ENCODE results near the gene TSHZ2. TPM values are rescaled to one million over a fixed set of nuclear protein-coding genes. Genes with fewer than 3 reads are reported as not detected.

Gene TSHZ2
- total and polyA plus RNA-seq, 3 donors from 2014 or later: 13.0 to 41.9 (median 40.4) TPM

DNA sequence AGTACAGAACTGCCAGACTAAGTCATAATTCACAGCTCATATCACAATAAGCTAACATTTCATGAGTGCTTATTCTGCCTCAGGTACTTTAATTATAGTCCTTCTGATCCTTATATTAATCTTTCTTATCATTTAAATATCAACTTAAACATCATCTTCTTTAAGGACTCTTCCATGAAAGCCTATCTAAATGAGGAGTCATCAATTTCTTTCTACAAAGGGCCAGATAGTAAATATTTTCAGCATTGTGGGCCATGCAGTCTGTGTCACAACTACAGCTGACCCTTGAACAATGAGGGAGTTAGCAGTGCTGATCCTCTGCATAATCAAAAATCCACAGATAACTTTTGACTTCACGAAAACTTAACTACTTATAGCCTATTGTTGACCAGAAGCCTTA is 306.4 kb downstream of the TSHZ2 start:
- Histone ChIP-seq H3K36me3 (ENCODE audit: low read depth, missing control alignments) (no peaks in the 10 kb centered on the region), H3K27ac (no peak overlapping the region), H3K27me3 (no peaks in the 10 kb centered on the region), H3K4me3 (no peak overlapping the region), H3K4me1 (no peaks in the 10 kb centered on the region), H3K9me3 (no peaks in the 10 kb centered on the region)
- no peak for DNase-seq
- TF ChIP-seq CTCF (IDR thresholded peaks at IDR 0.05) (no peak), POLR2A (IDR thresholded peaks at IDR 0.05) (no peak)
- intact Hi-C loops (cut with DNase I; ENCODE audit: low total_unique reads): no loop called here
- WGBS, 2 donors: 85 to 94% methylated on average over 1 of the region's 1 CpG

- intact Hi-C loops (cut with DNase I; ENCODE audit: low total_unique reads): no loop called here
- TF ChIP-seq CTCF (IDR thresholded peaks at IDR 0.05) (no peak), POLR2A (IDR thresholded peaks at IDR 0.05) (no peak)
- no peak overlapping the region for H3K4me3 ChIP-seq
- H3K27ac ChIP-seq: no peak overlapping the region
- no peaks in the 10 kb centered on the region for H3K27me3 ChIP-seq
- 81 to 88% methylated on average over 1 of the region's 1 CpG for WGBS, 2 donors
- DNase-seq: no peak
- H3K9me3 ChIP-seq: no peaks in the 10 kb centered on the region
- no peaks in the 10 kb centered on the region for H3K4me1 ChIP-seq
- no peaks in the 10 kb centered on the region for H3K36me3 ChIP-seq (ENCODE audit: low read depth, missing control alignments)
Measured at GRCh38 chr20:53279735-53280134, 307.6 kb downstream of the TSHZ2 start.

GRCh38 chr20:53281557-53282117 is 309.5 kb downstream of the TSHZ2 start:
- TF ChIP-seq CTCF (IDR thresholded peaks at IDR 0.05) (no peak), POLR2A (IDR thresholded peaks at IDR 0.05) (no peak)
- intact Hi-C loops (cut with DNase I; ENCODE audit: low total_unique reads): no loop called here
- Histone ChIP-seq H3K27me3 (no peaks in the 10 kb centered on the region), H3K27ac (no peak overlapping the region), H3K4me1 (no peaks in the 10 kb centered on the region), H3K9me3 (no peaks in the 10 kb centered on the region), H3K4me3 (no peak overlapping the region), H3K36me3 (ENCODE audit: low read depth, missing control alignments) (no peaks in the 10 kb centered on the region)
- no peak for DNase-seq
- WGBS, 2 donors: 72 to 92% methylated on average over 1 to 2 of the region's 2 CpGs

GRCh38 chr20:53282217-53282955 is 310.2 kb downstream of the TSHZ2 start:
- Histone ChIP-seq H3K9me3 (no peaks in the 10 kb centered on the region), H3K36me3 (ENCODE audit: low read depth, missing control alignments) (no peaks in the 10 kb centered on the region), H3K4me3 (no peak overlapping the region), H3K27me3 (no peaks in the 10 kb centered on the region), H3K27ac (no peak overlapping the region), H3K4me1 (no peaks in the 10 kb centered on the region)
- no peak for TF ChIP-seq POLR2A (IDR thresholded peaks at IDR 0.05)
- no peak for TF ChIP-seq CTCF (IDR thresholded peaks at IDR 0.05)
- DNase-seq: no peak
- whole genome bisulfite sequencing, 2 donors: 82 to 89% methylated on average over 11 of the region's 11 CpGs
- intact Hi-C loops (cut with DNase I; ENCODE audit: low total_unique reads): no loop called here

GRCh38 chr20:53283011-53283410 is 310.9 kb downstream of the TSHZ2 start:
- Histone ChIP-seq H3K27ac (no peak overlapping the region), H3K4me1 (no peaks in the 10 kb centered on the region), H3K4me3 (no peak overlapping the region), H3K27me3 (no peaks in the 10 kb centered on the region), H3K36me3 (ENCODE audit: low read depth, missing control alignments) (no peaks in the 10 kb centered on the region), H3K9me3 (no peaks in the 10 kb centered on the region)
- intact Hi-C loops (cut with DNase I; ENCODE audit: low total_unique reads): no loop called here
- 77 to 86% methylated on average over 2 of the region's 2 CpGs for WGBS, 2 donors
- no peak for DNase-seq
- TF ChIP-seq POLR2A (IDR thresholded peaks at IDR 0.05) (no peak), CTCF (IDR thresholded peaks at IDR 0.05) (no peak)

Data from testis (tissue), 3 donors.